Hypothalamus (tissue), 51 donors: Measurements from ENCODE around the gene PNPLA6.
"Not testable (repeated sequence)": the region's sequence is repeated elsewhere in the genome, so short reads cannot be mapped to it uniquely, and the experiment has no call there.

Experiments used
- DNase-seq, 51 donors: peaks; one replicate each; lab custom pipeline; 2025; lab: John Stamatoyannopoulos, UW

PNPLA6 gene

GRCh38 chr19:7528522-7529245 is 6.8 kb upstream of the PNPLA6 start:
- DNase-seq, result no peak

- DNase-seq, result no peak
Observed at GRCh38 chr19:7529246-7529600, 6.3 kb upstream of the PNPLA6 start.

GRCh38 chr19:7529610-7530490 is 5.7 kb upstream of the PNPLA6 start:
- DNase-seq, result no peak

- peak in 31 of 51 donors; percentile 5 to 62 (median 40) for DNase-seq
Observed at GRCh38 chr19:7533281-7533885, 2.1 kb upstream of the PNPLA6 start.

- peak; percentile 27 to 90 (median 79) for DNase-seq
Observed at GRCh38 chr19:7533925-7534480, 1.5 kb upstream of the PNPLA6 start.

- peak in 47 of 51 donors; percentile 27 to 85 (median 60) for DNase-seq
Observed at GRCh38 chr19:7534531-7535046, 928 bp upstream of the PNPLA6 start.

GRCh38 chr19:7535998-7536695 is 630 bp downstream of the PNPLA6 start:
- peak in 2 of 51 donors; percentile 29 to 39 for DNase-seq

- not testable (repeated sequence) for DNase-seq
Observed at GRCh38 chr19:7538990-7539389, 3.5 kb downstream of the PNPLA6 start.

- no peak for DNase-seq
Observed at GRCh38 chr19:7539827-7540425, 4.4 kb downstream of the PNPLA6 start.

GRCh38 chr19:7540761-7541474 is 5.4 kb downstream of the PNPLA6 start:
- DNase-seq, result no peak

- DNase-seq, result no peak
Observed at GRCh38 chr19:7541475-7541824, 5.9 kb downstream of the PNPLA6 start.

- DNase-seq, result no peak
Observed at GRCh38 chr19:7541828-7542443, 6.4 kb downstream of the PNPLA6 start.

- no peak for DNase-seq
Observed at GRCh38 chr19:7542556-7543348, 7.2 kb downstream of the PNPLA6 start.

GRCh38 chr19:7544626-7545025 is 9.1 kb downstream of the PNPLA6 start:
- peak in 5 of 51 donors; percentile 7 to 20 (median 9) for DNase-seq

GRCh38 chr19:7545300-7545699 is 9.8 kb downstream of the PNPLA6 start:
- no peak for DNase-seq

- DNase-seq, result no peak
Observed at GRCh38 chr19:7545904-7546303, 10.4 kb downstream of the PNPLA6 start.

GRCh38 chr19:7547159-7547558 is 11.6 kb downstream of the PNPLA6 start:
- no peak for DNase-seq
